ENCODE measurements around the gene AFF1.
A peak's percentile ranks its signal among the peaks of the same experiment; 100 is the strongest.
"Not testable (repeated sequence)": the region's sequence is repeated elsewhere in the genome, so short reads cannot be mapped to it uniquely, and the experiment has no call there.

AFF1 gene

DNA sequence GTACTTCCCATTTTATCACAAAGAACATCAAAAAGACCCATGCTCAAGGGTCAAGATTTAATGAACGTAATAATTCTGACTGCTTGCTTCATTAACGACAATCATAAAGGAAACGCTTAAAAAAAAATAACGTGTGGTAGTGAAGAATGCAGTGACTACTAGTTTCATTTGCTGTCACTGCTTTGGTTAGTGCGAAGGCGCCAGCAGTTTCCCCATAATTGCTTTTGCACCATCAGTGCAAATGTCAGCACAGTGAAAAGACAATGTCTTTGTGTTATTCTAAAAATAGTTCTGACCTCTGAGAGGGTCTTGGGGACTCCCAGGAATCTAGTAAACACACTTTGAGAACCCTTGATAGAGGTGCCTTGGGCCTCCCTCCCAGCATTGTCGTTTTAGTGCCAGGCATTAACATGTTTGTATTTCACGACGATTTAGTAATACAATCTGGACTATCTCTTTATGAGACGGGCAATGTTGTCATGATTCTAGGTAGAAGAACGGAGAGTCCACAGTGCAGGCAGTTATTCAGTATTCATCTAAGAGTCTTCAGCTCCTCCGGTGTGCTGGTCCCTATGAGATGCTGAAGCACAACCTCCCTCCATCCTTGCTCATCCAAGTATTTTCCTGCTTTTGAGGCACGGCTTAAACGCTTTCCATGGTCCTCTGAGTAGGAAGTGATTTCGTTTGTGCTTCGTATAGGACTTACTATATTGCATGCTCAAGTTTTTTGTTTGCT lies 71.0 kb downstream of the AFF1 start:
- peak; percentile 84 for FAIRE-seq
- no peak for DNase-seq (ENCODE audit: extremely low spot score, insufficient read length, low read depth)

GRCh38 chr4:87006426-87006675 lies 71.5 kb downstream of the AFF1 start:
- DNase-seq (ENCODE audit: extremely low spot score, insufficient read length, low read depth): no peak

DNA sequence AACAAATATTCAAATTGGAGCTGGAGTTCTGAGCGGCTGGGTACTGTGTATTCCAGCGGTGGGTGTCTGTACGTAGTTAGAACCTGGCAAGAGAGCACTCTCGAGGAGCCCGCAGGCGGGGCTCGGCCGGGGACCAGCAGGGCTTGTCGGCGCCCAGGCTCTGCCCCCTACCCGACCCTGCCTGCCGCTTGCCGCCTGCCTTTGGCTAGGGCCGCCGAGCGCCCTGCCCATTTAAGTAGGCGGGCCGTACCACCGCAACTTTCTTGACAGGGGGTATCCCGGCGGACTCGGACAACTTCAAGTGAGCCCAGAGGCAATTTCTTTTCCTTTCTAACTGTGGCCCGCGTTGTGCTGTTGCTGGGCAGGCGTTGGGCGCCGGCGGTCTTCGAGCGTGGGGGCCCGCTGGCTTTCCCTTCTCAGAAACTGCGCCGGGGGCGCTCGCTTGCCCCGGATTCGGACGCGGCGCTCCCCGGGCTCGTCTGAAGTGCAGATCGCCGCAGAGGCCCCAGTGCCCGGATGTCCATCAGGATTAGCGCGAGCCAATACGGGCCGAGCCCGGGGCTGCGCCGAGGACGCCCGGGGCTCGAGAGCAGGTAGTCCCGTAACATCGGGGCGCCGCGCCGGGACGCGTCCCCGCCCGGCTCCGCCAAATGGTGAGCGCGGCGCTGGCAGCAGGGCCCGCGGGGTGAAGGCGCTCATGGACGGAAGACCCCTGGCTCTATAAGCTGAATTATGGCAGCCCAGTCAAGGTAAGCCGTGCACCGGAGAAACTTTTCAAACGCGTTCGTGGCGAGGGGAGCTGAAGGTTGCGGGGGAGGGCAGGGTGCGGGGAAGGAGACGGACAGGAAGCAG lies 72.1 kb downstream of the AFF1 start:
- FAIRE-seq: peak; percentile 88

More at GRCh38 chr4:87006426-87006675, 71.5 kb downstream of the AFF1 start:
- FAIRE-seq: no peak

DNA sequence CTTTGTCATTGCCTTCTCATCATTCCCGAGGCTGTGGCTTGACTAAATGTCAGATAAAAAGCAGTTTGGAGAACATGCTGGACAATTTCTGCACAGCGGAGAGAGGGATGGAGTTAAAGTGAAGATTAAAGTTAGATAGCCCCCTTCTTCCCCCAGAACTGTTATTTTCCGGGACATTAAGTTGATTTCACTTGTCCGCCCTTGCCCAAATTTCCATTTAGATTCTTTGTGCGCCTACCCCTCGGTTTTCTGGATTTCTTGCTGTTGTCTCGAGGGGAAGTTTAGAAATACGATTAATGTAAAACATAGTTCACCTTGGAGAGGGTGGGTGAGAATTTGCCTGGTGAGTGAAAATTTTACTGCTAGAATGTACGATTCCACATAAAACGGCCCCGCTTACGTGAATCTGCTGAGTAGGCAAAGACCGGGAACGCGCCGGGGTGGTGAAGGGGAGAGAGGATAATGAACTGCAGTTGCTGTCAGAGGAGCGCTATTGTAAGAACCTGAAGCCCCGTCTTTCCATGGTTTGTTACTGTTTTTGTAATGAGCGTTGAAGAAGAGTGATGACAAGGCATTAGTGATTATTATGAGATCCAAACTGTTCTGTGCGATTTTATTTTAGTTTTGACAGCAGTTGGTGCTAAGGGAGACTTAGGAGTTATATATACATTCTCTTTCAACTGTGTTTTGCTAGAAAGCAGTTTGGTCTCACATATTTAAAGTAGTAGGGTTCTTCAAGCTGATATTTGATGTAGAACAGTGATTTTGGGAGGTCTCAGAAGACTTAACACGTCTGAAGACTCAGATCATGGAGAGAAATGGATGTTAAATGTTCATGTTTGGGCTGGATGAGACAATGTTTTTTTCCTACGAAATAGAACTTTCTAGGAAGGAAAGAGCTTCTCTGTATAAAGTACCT lies 73.0 kb downstream of the AFF1 start:
- FAIRE-seq: peak; percentile 62
- no peak for DNase-seq (ENCODE audit: extremely low spot score, insufficient read length, low read depth)

More for the DNA sequence above, 72.1 kb downstream of the AFF1 start:
- DNase-seq (ENCODE audit: extremely low spot score, insufficient read length, low read depth): peak; percentile 56

DNA sequence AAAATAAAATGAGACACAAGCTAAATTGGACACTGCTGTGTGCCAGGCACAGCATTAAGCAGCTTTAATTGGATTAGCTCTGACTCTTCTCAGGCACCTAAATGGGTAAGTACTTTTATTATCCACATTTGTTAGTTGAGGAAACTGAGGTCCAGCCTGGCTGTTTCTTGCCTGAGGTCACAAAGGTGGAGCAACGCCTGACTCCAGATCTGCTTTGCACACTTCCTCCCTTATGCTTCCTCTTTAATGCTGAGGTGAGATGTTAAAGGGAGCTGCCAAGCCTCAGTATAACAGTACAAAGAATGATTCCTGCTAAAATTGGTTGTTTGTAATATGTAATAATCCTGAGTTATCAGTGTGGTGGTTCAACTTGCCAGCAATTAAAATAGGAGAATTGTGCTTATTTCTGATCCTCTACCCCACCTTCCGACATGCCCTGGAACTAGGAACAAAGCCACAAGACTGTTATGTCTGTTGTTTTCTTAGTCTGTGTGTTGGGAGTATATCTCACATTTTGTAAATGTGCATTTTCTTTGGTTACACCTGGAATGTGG lies 74.4 kb downstream of the AFF1 start:
- FAIRE-seq: peak; percentile 67

DNA sequence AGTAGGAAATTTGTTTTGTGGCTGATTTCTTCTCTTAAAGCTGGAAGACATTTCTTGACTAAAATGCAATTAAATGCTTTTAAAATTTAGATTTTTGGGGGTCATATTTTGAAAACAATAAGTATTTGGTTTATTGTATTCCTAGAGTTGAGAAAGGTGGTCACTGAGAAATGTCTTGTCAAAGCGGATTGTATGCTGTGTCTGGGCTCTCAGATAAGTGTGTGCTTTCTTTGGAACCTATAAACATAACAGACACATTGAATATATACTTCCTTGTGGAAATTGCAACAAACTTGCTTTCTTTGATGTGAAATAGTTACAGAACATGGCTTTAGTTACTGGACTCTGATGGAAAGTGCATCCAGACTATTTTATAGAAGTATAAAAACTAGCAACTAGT lies 75.4 kb downstream of the AFF1 start:
- FAIRE-seq: no peak
- no peak for DNase-seq (ENCODE audit: extremely low spot score, insufficient read length, low read depth)

More for the DNA sequence above, 74.4 kb downstream of the AFF1 start:
- DNase-seq (ENCODE audit: extremely low spot score, insufficient read length, low read depth): no peak

- DNase-seq (ENCODE audit: extremely low spot score, insufficient read length, low read depth) (no peak), FAIRE-seq (no peak)
These were observed 76.7 kb downstream of the AFF1 start for GRCh38 chr4:87011340-87012034.

DNA sequence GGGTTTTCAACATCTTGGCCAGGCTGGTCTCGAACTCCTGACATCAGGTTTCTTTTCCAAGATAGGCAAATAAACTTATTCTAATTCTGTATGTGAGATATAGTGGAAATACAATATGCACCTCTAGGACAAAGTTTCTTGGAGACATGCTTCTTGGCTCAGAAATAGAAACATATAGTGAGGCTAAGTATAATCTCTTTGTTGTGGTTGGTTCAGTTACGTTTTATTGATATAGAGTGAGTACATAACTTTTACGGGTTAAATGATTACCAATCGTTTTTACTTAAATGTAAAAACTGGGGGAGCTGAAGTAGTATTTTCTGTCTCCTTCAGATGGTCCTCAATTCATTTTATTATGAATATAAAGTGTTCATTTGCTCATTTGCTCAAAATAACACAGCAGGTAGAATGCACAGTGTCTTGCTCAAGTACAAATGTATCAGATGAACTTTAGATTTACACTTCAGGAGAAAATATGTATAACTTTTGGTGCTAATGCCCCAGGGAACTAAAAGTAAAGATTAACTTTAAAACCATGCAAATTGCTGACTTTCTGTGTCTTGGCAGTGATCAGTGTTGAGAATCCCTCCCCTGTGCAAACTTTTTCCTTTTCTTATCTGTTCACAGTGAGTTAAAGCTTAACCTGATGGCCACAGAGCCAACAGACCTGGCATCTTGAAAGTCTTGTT lies 77.6 kb downstream of the AFF1 start:
- DNase-seq (ENCODE audit: extremely low spot score, insufficient read length, low read depth): no peak
- FAIRE-seq: peak; percentile 92

DNA sequence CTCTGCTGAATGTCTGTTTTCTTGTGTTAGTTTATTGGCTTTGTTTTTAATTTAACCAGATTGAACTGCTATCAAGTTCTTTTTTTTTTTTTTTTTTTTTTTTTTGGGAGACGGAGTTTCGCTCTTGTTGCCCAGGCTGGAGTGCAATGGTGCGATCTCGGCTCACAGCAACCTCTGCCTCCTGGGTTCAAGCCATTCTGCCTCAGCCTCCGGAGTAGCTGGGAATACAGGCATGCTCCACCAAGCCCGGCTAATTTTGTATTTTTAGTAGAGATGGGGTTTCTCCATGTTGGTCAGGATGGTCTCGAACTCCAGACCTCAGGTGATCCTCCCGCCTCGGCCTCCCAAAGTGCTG lies 78.1 kb downstream of the AFF1 start:
- FAIRE-seq: not testable (repeated sequence)

GRCh38 chr4:87014284-87014782 lies 79.5 kb downstream of the AFF1 start:
- DNase-seq (ENCODE audit: extremely low spot score, insufficient read length, low read depth): no peak
- peak; percentile 33 for FAIRE-seq

More for the DNA sequence above, 78.1 kb downstream of the AFF1 start:
- not testable (repeated sequence) for DNase-seq (ENCODE audit: extremely low spot score, insufficient read length, low read depth)

DNA sequence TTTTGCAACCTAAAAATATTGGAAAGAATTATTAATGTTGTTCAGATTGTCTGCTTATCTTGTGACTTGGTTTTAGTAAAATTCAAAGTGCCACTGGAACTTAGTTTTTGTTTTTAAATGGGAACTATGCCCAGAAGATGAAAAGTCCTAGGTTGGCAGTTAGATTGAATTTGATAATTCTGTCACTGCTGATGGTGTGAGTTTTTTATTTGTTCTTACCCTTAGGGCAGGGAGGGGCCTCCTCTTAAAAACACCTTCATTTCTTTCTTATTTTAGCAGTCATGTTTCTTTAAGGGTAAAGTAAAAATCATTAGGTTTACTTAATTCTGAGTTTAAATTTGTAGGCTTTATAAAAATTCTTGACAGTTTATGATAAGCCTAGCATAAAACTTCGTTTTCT lies 80.6 kb downstream of the AFF1 start:
- FAIRE-seq (no peak), DNase-seq (ENCODE audit: extremely low spot score, insufficient read length, low read depth) (no peak)

GRCh38 chr4:87017580-87018342 lies 83.0 kb downstream of the AFF1 start:
- FAIRE-seq: no peak
- DNase-seq (ENCODE audit: extremely low spot score, insufficient read length, low read depth): no peak

- DNase-seq (ENCODE audit: extremely low spot score, insufficient read length, low read depth): no peak
- FAIRE-seq: peak; percentile 5
These were observed 83.9 kb downstream of the AFF1 start for GRCh38 chr4:87018753-87019152.

GRCh38 chr4:87019246-87019791 lies 84.5 kb downstream of the AFF1 start:
- FAIRE-seq (peak; percentile 5), DNase-seq (ENCODE audit: extremely low spot score, insufficient read length, low read depth) (no peak)

- DNase-seq (ENCODE audit: extremely low spot score, insufficient read length, low read depth): no peak
- FAIRE-seq: peak; percentile 82
These were observed 85.1 kb downstream of the AFF1 start for GRCh38 chr4:87019898-87020297.

- no peak for FAIRE-seq
- DNase-seq (ENCODE audit: extremely low spot score, insufficient read length, low read depth): no peak
These were observed 89.4 kb downstream of the AFF1 start for GRCh38 chr4:87024201-87024600.

DNA sequence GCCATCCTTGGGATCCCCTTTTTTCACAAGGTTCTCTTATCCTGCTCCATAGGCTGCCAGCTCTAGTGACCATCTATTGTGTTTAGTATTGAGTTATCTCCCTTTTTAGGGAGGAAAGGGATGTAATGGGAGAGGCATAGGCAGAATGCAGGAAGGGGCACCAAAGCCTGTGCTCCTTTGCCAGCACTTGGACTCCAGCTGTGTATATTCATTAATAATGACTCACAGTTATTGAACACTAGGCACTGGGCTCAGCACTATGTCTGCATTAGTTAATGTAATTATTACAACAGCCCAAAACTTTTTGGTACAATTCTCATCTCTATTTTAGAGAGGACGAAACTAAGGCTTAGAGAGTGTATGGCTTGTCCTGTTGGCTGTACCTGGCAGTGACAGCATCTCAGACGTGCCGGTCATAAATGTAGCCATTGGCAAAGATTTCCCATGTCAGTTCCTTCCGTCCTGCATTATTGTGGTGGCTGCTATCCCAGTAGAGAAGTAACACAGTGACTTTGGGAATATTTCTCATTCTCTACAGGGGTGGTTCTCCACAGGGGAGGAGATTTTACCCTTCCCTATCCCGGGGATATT lies 90.3 kb downstream of the AFF1 start:
- FAIRE-seq: no peak
- no peak for DNase-seq (ENCODE audit: extremely low spot score, insufficient read length, low read depth)
